HEK293T (cell line): Measurements from ENCODE around the gene CCDC7.
A peak's percentile ranks its signal among the peaks of the same experiment; 100 is the strongest.
"Not testable (repeated sequence)": the region's sequence is repeated elsewhere in the genome, so short reads cannot be mapped to it uniquely, and the experiment has no call there.

Experiments
- CTCF ChIA-PET: fragments of 350-600 bp; formaldehyde crosslinking; extraction: SDS; loops from one replicate; lab custom pipeline; 2021; ENCODE audit warnings: antibody characterized with exemption, inconsistent platforms; lab: Yijun Ruan, JAX
- POLR2A ChIA-PET: fragments of 350-600 bp; formaldehyde crosslinking; extraction: SDS; loops from one replicate; lab custom pipeline; 2020; ENCODE audit warnings: antibody characterized with exemption, inconsistent platforms; lab: Yijun Ruan, JAX
- DNase-seq: peaks from one replicate; pipeline ENCODE4 v3.0.0; 2012; ENCODE audit warnings: mixed read lengths; ENCODE audit errors: extremely low spot score
- ARNT ChIP-seq: fragments of 450-650 bp; IDR thresholded peaks from 2 replicates; pipeline ENCODE4 v1.6.1; 2017; ENCODE audit warnings: mild to moderate bottlenecking
- BHLHE40 ChIP-seq: fragments of 450-650 bp; IDR thresholded peaks from 2 replicates; pipeline ENCODE4 v1.6.1; 2016; ENCODE audit warnings: mild to moderate bottlenecking, moderate library complexity, borderline replicate concordance
- CTBP1 ChIP-seq: fragments of 450-650 bp; IDR thresholded peaks from 2 replicates; pipeline ENCODE4 v1.6.1; 2016; ENCODE audit warnings: borderline replicate concordance
- ELF4 ChIP-seq: fragments of 450-650 bp; IDR thresholded peaks from 2 replicates; pipeline ENCODE4 v1.6.1; 2017; ENCODE audit warnings: antibody characterized with exemption
- FOXA1 ChIP-seq: fragments of 450-650 bp; IDR thresholded peaks from 2 replicates; pipeline ENCODE4 v1.6.1; 2016; ENCODE audit warnings: mild to moderate bottlenecking
- FOXK2 ChIP-seq: fragments of 450-650 bp; IDR thresholded peaks from 2 replicates; pipeline ENCODE4 v1.6.1; 2016; ENCODE audit warnings: mild to moderate bottlenecking
- FOXM1 ChIP-seq: fragments of 450-650 bp; IDR thresholded peaks from 2 replicates; pipeline ENCODE4 v1.6.1; 2017; ENCODE audit warnings: mild to moderate bottlenecking, borderline replicate concordance
- HDGF ChIP-seq: fragments of 450-650 bp; IDR thresholded peaks from 2 replicates; pipeline ENCODE4 v1.6.1; 2017; ENCODE audit warnings: antibody characterized with exemption, borderline replicate concordance
- L3MBTL2 ChIP-seq: fragments of 450-650 bp; conservative IDR thresholded peaks from 2 replicates; pipeline ENCODE4 v1.6.1; 2016; ENCODE audit warnings: mild to moderate bottlenecking
- LEF1 ChIP-seq: fragments of 450-650 bp; IDR thresholded peaks from 2 replicates; pipeline ENCODE4 v1.6.1; 2017; ENCODE audit warnings: mild to moderate bottlenecking, borderline replicate concordance
- NFRKB ChIP-seq: fragments of 450-650 bp; IDR thresholded peaks from 2 replicates; pipeline ENCODE4 v1.6.1; 2016; ENCODE audit warnings: mild to moderate bottlenecking, moderate library complexity
- PKNOX1 ChIP-seq: fragments of 450-650 bp; IDR thresholded peaks from 2 replicates; pipeline ENCODE4 v1.6.1; 2016
- SP1 ChIP-seq: fragments of 450-650 bp; IDR thresholded peaks from 2 replicates; pipeline ENCODE4 v1.6.1; 2017
- SUZ12 ChIP-seq: fragments of 450-650 bp; IDR thresholded peaks from 2 replicates; pipeline ENCODE4 v1.6.1; 2016; ENCODE audit warnings: mild to moderate bottlenecking
- TARDBP ChIP-seq: fragments of 450-650 bp; IDR thresholded peaks from 2 replicates; pipeline ENCODE4 v1.6.1; 2016
- ZNF384 ChIP-seq: fragments of 450-650 bp; IDR thresholded peaks from 2 replicates; pipeline ENCODE4 v1.6.1; 2016

Gene CCDC7

GRCh38 chr10:32445740-32446535, at the start of gene CCDC7:
TSS of gene CCDC7 (plus strand) at chr10:32446140. CDS start at chr10:32451643, 5,503 bp downstream.
- POLR2A ChIA-PET: interaction anchor here (0.9 to 1.8 kb wide), 10 partner anchors 9 to 535 kb away, joined by 3 to 24 read pairs (median 5); no protein-coding TSS in a partner anchor
- CTCF ChIA-PET: interaction anchor here (0.8 to 1.2 kb wide), 2 partner anchors 9 to 79 kb away, joined by 3 to 5 read pairs; no protein-coding TSS in a partner anchor
- 0 out of 2 replicates have a peak, but pooled peaks have one; percentile 32 for TF ChIP-seq LEF1
- no peak for TF ChIP-seq CTBP1
- no peak for TF ChIP-seq HDGF
- no peak for TF ChIP-seq ARNT
- no peak for TF ChIP-seq FOXA1
- TF ChIP-seq SUZ12: no peak
- no peak for TF ChIP-seq TARDBP
- peak; percentile 59 for TF ChIP-seq L3MBTL2
- no peak for TF ChIP-seq ELF4
- TF ChIP-seq PKNOX1: no peak
- TF ChIP-seq SP1: no peak
- no peak for TF ChIP-seq NFRKB
- TF ChIP-seq BHLHE40: no peak
- TF ChIP-seq FOXK2: no peak
- no peak for TF ChIP-seq ZNF384
- TF ChIP-seq FOXM1: peak; percentile 14; the same call in 1 of the 2 replicates
- peak; percentile 71 for DNase-seq

GRCh38 chr10:32397163-32397562, 48.8 kb upstream of the CCDC7 start:
- DNase-seq, POLR2A ChIA-PET, CTCF ChIA-PET: not testable (repeated sequence)

- POLR2A ChIA-PET: not testable (repeated sequence)
- CTCF ChIA-PET: interaction anchor here (0.6 kb wide), 1 partner anchor 274 kb away, joined by 8 read pairs; no protein-coding TSS in a partner anchor
Measured at GRCh38 chr10:32399720-32400119, 46.2 kb upstream of the CCDC7 start.

GRCh38 chr10:32400961-32401360, 45.0 kb upstream of the CCDC7 start:
- DNase-seq: no peak
- ChIA-PET CTCF (interaction anchor here (0.7 kb wide), 1 partner anchor 28 kb away, joined by 4 read pairs; no protein-coding TSS in a partner anchor), POLR2A (interaction anchor here (0.8 kb wide), 1 partner anchor 10 kb away, joined by 4 read pairs; no protein-coding TSS in a partner anchor)
- TF ChIP-seq TARDBP: no peak
- no peak for TF ChIP-seq BHLHE40
- TF ChIP-seq PKNOX1: no peak
- TF ChIP-seq L3MBTL2: no peak
- TF ChIP-seq NFRKB: no peak
- TF ChIP-seq CTBP1: no peak
- no peak for TF ChIP-seq HDGF
- TF ChIP-seq LEF1: no peak
- no peak for TF ChIP-seq FOXM1
- no peak for TF ChIP-seq FOXK2
- no peak for TF ChIP-seq FOXA1

More at GRCh38 chr10:32399720-32400119, 46.2 kb upstream of the CCDC7 start:
- not testable (repeated sequence) for DNase-seq

GRCh38 chr10:32402499-32402898, 43.4 kb upstream of the CCDC7 start:
- TF ChIP-seq BHLHE40 (no peak), ZNF384 (no peak), PKNOX1 (no peak), SP1 (no peak), FOXM1 (no peak), FOXA1 (no peak), SUZ12 (no peak), FOXK2 (no peak), L3MBTL2 (no peak), ELF4 (no peak), ARNT (no peak), LEF1 (no peak), CTBP1 (no peak), HDGF (no peak), NFRKB (no peak), TARDBP (no peak)
- no peak for DNase-seq
- ChIA-PET CTCF (no interaction called here), POLR2A (no interaction called here)

GRCh38 chr10:32403091-32403490, 42.8 kb upstream of the CCDC7 start:
- no peak for TF ChIP-seq ARNT
- no peak for TF ChIP-seq L3MBTL2
- ChIA-PET POLR2A (no interaction called here), CTCF (interaction anchor here (0.7 kb wide), 1 partner anchor 18 kb away, joined by 4 read pairs; no protein-coding TSS in a partner anchor)
- DNase-seq: no peak
